HCT116 (cell line): ENCODE measurements around the gene ALKBH2. TPM values are rescaled to one million over a fixed set of nuclear protein-coding genes. Genes with fewer than 3 reads are reported as not detected.

Experiments
- ATAC-seq: fragments of 200-7000 bp; cut with Tn5 transposase; 2 replicates; pipeline ENCODE4 v1.9.1; 2020; ENCODE audit warnings: mild to moderate bottlenecking, moderate library complexity
- BruUV-seq: library from RNA; stranded (reverse); fragments of 400-500 nt; replicated peaks from 2 replicates; lab custom pipeline; 2021; lab: Mats Ljungman, UMichigan
- CTCF ChIA-PET: fragments of 300-600 bp; sonication (Branson Sonifier 250); formaldehyde crosslinking; loops from one replicate; lab custom pipeline; 2021; ENCODE audit warnings: antibody characterized with exemption; lab: Charles Lee
- POLR2A ChIA-PET: fragments of 300-600, 350-600 bp; sonication (Branson Sonifier 250); formaldehyde crosslinking; loops from one replicate; lab custom pipeline; 2021; ENCODE audit warnings: antibody characterized with exemption; lab: Charles Lee
- RAD21 ChIA-PET, 2 experiments: fragments of 300-600 bp; sonication (Branson Sonifier 250); formaldehyde crosslinking; loops; one replicate each; lab custom pipeline; 2023; ENCODE audit warnings: low total read pairs in 2 of 2; ENCODE audit not compliant: uncharacterized antibody in 2 of 2, unreplicated experiment in 2 of 2, low non-redundant PET in 1 of 2; lab: Charles Lee
- DNase-seq: peaks from one replicate; pipeline ENCODE4 v3.0.0-alpha.2; 2010; ENCODE audit warnings: low read depth, low spot score
- H2AFZ ChIP-seq: fragments of 200-600 bp; shearing (Covaris generic), sonication (generic); 2 replicates; pipeline ENCODE4 v1.6.1; 2017; ENCODE audit warnings: low read depth, mixed run types, mixed read lengths, antibody characterized with exemption, low read length; ENCODE audit not compliant: poor library complexity, severe bottlenecking
- H3K27ac ChIP-seq: 2 replicates; pipeline ENCODE4 v1.5.1; 2012; ENCODE audit warnings: low read depth, low read length
- H3K27me3 ChIP-seq: fragments of 200-600 bp; sonication (generic); 2 replicates; pipeline ENCODE4 v1.6.1; 2016; ENCODE audit warnings: mixed run types, low read length, mixed read lengths; ENCODE audit not compliant: insufficient read depth
- H3K36me3 ChIP-seq, 2 experiments: fragments of 200-500 bp in 1 of 2; fragments of 200-600 bp in 1 of 2; sonication (Bioruptor generic) in 1 of 2; sonication (generic) in 1 of 2; 2 replicates each; pipeline versions ENCODE4 v1.5.1 to v1.6.1; 2014 to 2016; ENCODE audit warnings: low read length in 2 of 2, inconsistent platforms in 1 of 2, mixed read lengths in 1 of 2, mixed run types in 1 of 2; ENCODE audit not compliant: insufficient read depth in 2 of 2, control insufficient read depth in 1 of 2
- H3K4me1 ChIP-seq, 2 experiments: fragments of 200-600 bp in 1 of 2; sonication (generic) in 1 of 2; 2 replicates each; pipeline versions ENCODE4 v1.5.1 to v1.6.1; 2012 to 2017; ENCODE audit warnings: low read length in 2 of 2, inconsistent platforms in 1 of 2, mild to moderate bottlenecking in 1 of 2, mixed read lengths in 1 of 2, mixed run types in 1 of 2, moderate library complexity in 1 of 2; ENCODE audit not compliant: insufficient read depth in 2 of 2, control insufficient read depth in 1 of 2
- H3K4me2 ChIP-seq: fragments of 200-600 bp; sonication (generic); 2 replicates; pipeline ENCODE4 v1.6.1; 2017; ENCODE audit warnings: mixed run types, low read length, mixed read lengths
- H3K4me3 ChIP-seq, 2 experiments: fragments of 200-600 bp in 1 of 2; sonication (generic) in 1 of 2; replicated peaks in 1 of 2; 2 replicates each; pipeline ENCODE4 v1.5.1; 2011 to 2016; ENCODE audit warnings: low read length in 2 of 2, control low read depth in 1 of 2, low read depth in 1 of 2, mild to moderate bottlenecking in 1 of 2, mixed read lengths in 1 of 2, mixed run types in 1 of 2
- H3K79me2 ChIP-seq: fragments of 200-600 bp; sonication (generic); 2 replicates; pipeline ENCODE4 v1.6.1; 2017; ENCODE audit warnings: mild to moderate bottlenecking, mixed run types, low read length, moderate library complexity, mixed read lengths; ENCODE audit not compliant: insufficient read depth
- H3K9ac ChIP-seq: fragments of 200-600 bp; sonication (generic); 2 replicates; pipeline ENCODE4 v1.6.1; 2016; ENCODE audit warnings: low read length, mixed read lengths
- H3K9me2 ChIP-seq: fragments of 200-600 bp; sonication (generic), shearing (Covaris generic); 2 replicates; pipeline ENCODE4 v1.6.1; 2017; ENCODE audit warnings: mixed run types, mild to moderate bottlenecking, moderate library complexity; ENCODE audit not compliant: insufficient read depth
- H3K9me3 ChIP-seq, 2 experiments: fragments of 200-500 bp in 1 of 2; fragments of 200-600 bp in 1 of 2; sonication (Bioruptor generic) in 1 of 2; sonication (generic) in 1 of 2; 2 replicates each; pipeline ENCODE4 v1.6.1; 2014 to 2017; ENCODE audit warnings: low read length in 2 of 2, mixed read lengths in 2 of 2, inconsistent platforms in 1 of 2, low read depth in 1 of 2, mild to moderate bottlenecking in 1 of 2, mixed run types in 1 of 2, moderate library complexity in 1 of 2; ENCODE audit not compliant: control insufficient read depth in 1 of 2, insufficient read depth in 1 of 2
- H4K20me1 ChIP-seq: fragments of 200-600 bp; sonication (generic), shearing (Covaris generic); 2 replicates; pipeline ENCODE4 v1.6.1; 2017; ENCODE audit warnings: mixed run types, mild to moderate bottlenecking, moderate library complexity; ENCODE audit not compliant: insufficient read depth
- CEBPB ChIP-seq: IDR thresholded peaks from 2 replicates; pipeline ENCODE4 v1.6.1; 2012; ENCODE audit warnings: low read depth
- EGR1 ChIP-seq: IDR thresholded peaks from 2 replicates; pipeline ENCODE4 v1.6.1; 2012; ENCODE audit warnings: low read depth
- EZH2 ChIP-seq: fragments of 200-600 bp; sonication (generic); IDR thresholded peaks from 2 replicates; pipeline ENCODE4 v1.6.1; 2017; ENCODE audit warnings: antibody characterized with exemption, mixed run types
- EZH2phosphoT487 ChIP-seq: fragments of 200-600 bp; IDR thresholded peaks from 2 replicates; pipeline ENCODE4 v1.6.1; 2018; ENCODE audit warnings: antibody characterized with exemption, borderline replicate concordance
- POLR2A ChIP-seq: IDR thresholded peaks from 2 replicates; pipeline ENCODE4 v1.7.0; 2011; ENCODE audit warnings: borderline replicate concordance; ENCODE audit not compliant: insufficient read depth, insufficient read length; ENCODE audit errors: extremely low read depth
- SIN3A ChIP-seq: IDR thresholded peaks from 2 replicates; pipeline ENCODE4 v1.6.1; 2012; ENCODE audit warnings: low read depth
- SRF ChIP-seq: IDR thresholded peaks from 2 replicates; pipeline ENCODE4 v1.6.1; 2012; ENCODE audit warnings: low read depth
- TCF7L2 ChIP-seq: IDR thresholded peaks from 2 replicates; pipeline ENCODE4 v1.7.0; 2011; ENCODE audit warnings: borderline replicate concordance, inconsistent platforms; ENCODE audit not compliant: insufficient read depth, insufficient read length; ENCODE audit errors: extremely low read depth
- ZBTB33 ChIP-seq: IDR thresholded peaks from 2 replicates; pipeline ENCODE4 v1.6.1; 2011; ENCODE audit warnings: mild to moderate bottlenecking, low read length, moderate library complexity; ENCODE audit not compliant: insufficient replicate concordance; ENCODE audit errors: extremely low read depth
- ZNF274 ChIP-seq: fragments of 200-500 bp; sonication (Bioruptor generic); IDR thresholded peaks from 2 replicates; pipeline ENCODE4 v1.6.1; 2014; ENCODE audit warnings: mild to moderate bottlenecking, low read depth, low read length, inconsistent platforms
- intact Hi-C: fragments of 100-400 bp; cut with micrococcal nuclease; formaldehyde crosslinking; loops from 2 replicates; pipeline ENCODE4 v1.10.0; 2022
- total RNA-seq: library from RNA; stranded (reverse); gene quantifications from one replicate; pipeline ENCODE4 v1.2.1, GENCODE V29; 2021; ENCODE audit not compliant: unreplicated experiment

ALKBH2 gene
- total RNA-seq, 1 experiment from 2014 or later, result 35.8 TPM

DNA sequence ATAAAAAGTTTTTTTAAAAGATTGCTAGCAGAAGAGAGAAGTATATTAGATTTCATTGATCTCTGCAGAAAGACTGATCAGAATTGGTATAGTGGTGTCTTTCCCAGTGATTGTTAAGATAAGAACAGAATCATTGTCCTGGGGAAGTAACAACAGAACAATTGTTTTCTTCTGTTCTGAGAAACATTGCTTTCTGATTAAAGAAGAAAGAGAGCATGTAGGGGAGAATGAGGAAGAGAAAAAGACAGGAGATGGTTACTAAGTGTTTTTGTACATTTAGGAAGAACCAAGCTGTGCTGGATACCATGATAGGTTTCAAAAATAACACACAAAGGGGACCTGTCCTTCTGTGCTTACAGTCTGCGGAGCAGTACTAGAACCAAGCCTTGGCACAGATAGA, 35.9 kb downstream of the ALKBH2 start:
- no TSS peak for BruUV-seq
- Histone ChIP-seq H3K4me1 (peaks cover 6 to 8% of the 10 kb centered on the region in 2 experiments; a peak in 2 of 4 replicates), H3K36me3 (no peaks in the 10 kb centered on the region; a peak in 1 of 4 replicates), H3K4me3 (no peak overlapping the region), H3K27me3 (no peaks in the 10 kb centered on the region), H3K79me2 (no peaks in the 10 kb centered on the region)
- RAD21 ChIA-PET, result no interaction called here
- intact Hi-C loops, result no loop called here
- TF ChIP-seq TCF7L2 (no peak), EGR1 (no peak), ZBTB33 (no peak), POLR2A (no peak), CEBPB (no peak), EZH2 (no peak), SIN3A (no peak), SRF (no peak), EZH2phosphoT487 (no peak), ZNF274 (no peak)
- TF ChIP-seq, all 23 proteins: peak for 0
- no peaks in the 10 kb centered on the region for H3K9me3 ChIP-seq
- CTCF ChIA-PET, result no interaction called here
- POLR2A ChIA-PET, result no interaction called here
- ATAC-seq, result no peak
- H3K9ac ChIP-seq, result no peak overlapping the region
- no peak overlapping the region for H2AFZ ChIP-seq
- no peaks in the 10 kb centered on the region for H3K9me2 ChIP-seq
- no peak for DNase-seq
- H3K27ac ChIP-seq, result no peak overlapping the region
- H4K20me1 ChIP-seq, result no peaks in the 10 kb centered on the region
- no peak overlapping the region for H3K4me2 ChIP-seq
